ENCODE data around the gene SH3PXD2B. TPM values are rescaled to one million over a fixed set of nuclear protein-coding genes. Genes with fewer than 3 reads are reported as not detected.

The SH3PXD2B gene
- total and polyA plus RNA-seq, 2 donors (not counting 1 experiment from before 2014, with no cell fraction given), result not detected

GRCh38 chr5:172356047-172356446 is 98.3 kb downstream of the SH3PXD2B start:
- Mint-ChIP-seq H3K27me3 (peaks cover 19% of the 10 kb centered on the region), H3K4me1 (no peaks in the 10 kb centered on the region), H3K9me3 (ENCODE audit: insufficient read depth) (no peaks in the 10 kb centered on the region), H3K4me3 (no peak overlapping the region), H3K27ac (no peak overlapping the region)
- Histone ChIP-seq H4K20me1 (ENCODE audit: control insufficient read depth, insufficient read depth, low read length, poor library complexity, severe bottlenecking) (no peaks in the 10 kb centered on the region), H3K4me3 (ENCODE audit: control extremely low read depth in 1 of 5, extremely low read depth in 1 of 5, insufficient read depth in 1 of 5, low read depth in 2 of 5, low read length in 4 of 5) (no peak overlapping the region), H3K27me3 (replicated peaks in 1 of 4; ENCODE audit: control extremely low read depth in 1 of 4, control insufficient read depth in 3 of 4, insufficient read depth in 4 of 4, low read length in 3 of 4) (no peaks in the 10 kb centered on the region), H3K4me2 (replicated peaks; ENCODE audit: low read depth, low read length, poor library complexity, severe bottlenecking) (no peak overlapping the region), H3K9ac (ENCODE audit: low read length) (no peak overlapping the region), H3K27ac (ENCODE audit: low read length in 2 of 2) (no peak overlapping the region), H3K9me3 (ENCODE audit: control extremely low read depth in 1 of 3, control insufficient read depth in 2 of 3, insufficient read depth in 1 of 3, low read length in 2 of 3) (peaks cover 0 to 3% (median 0%) of the 10 kb centered on the region in 3 donors), H3K4me1 (ENCODE audit: control insufficient read depth in 2 of 2, insufficient read depth in 2 of 2, low read length in 2 of 2) (no peaks in the 10 kb centered on the region), H2AFZ (ENCODE audit: insufficient read depth, low read depth, low read length, poor library complexity, severe bottlenecking) (no peak overlapping the region), H3K36me3 (replicated peaks in 1 of 2; ENCODE audit: control extremely low read depth in 1 of 2, control insufficient read depth in 1 of 2, extremely low read depth in 1 of 2, insufficient read depth in 2 of 2, low read length in 1 of 2) (no peaks in the 10 kb centered on the region), H3K79me2 (ENCODE audit: control insufficient read depth, insufficient read depth, low read length) (no peaks in the 10 kb centered on the region)
- no peak for DNase-seq
- ATAC-seq (ENCODE audit: low read depth), result no peak
- WGBS (ENCODE audit: insufficient coverage), result 86% methylated on average over 4 of the region's 4 CpGs
- ChIA-PET POLR2A (no interaction called here), CTCF (no interaction called here)
- TF ChIP-seq, protein P1, sequence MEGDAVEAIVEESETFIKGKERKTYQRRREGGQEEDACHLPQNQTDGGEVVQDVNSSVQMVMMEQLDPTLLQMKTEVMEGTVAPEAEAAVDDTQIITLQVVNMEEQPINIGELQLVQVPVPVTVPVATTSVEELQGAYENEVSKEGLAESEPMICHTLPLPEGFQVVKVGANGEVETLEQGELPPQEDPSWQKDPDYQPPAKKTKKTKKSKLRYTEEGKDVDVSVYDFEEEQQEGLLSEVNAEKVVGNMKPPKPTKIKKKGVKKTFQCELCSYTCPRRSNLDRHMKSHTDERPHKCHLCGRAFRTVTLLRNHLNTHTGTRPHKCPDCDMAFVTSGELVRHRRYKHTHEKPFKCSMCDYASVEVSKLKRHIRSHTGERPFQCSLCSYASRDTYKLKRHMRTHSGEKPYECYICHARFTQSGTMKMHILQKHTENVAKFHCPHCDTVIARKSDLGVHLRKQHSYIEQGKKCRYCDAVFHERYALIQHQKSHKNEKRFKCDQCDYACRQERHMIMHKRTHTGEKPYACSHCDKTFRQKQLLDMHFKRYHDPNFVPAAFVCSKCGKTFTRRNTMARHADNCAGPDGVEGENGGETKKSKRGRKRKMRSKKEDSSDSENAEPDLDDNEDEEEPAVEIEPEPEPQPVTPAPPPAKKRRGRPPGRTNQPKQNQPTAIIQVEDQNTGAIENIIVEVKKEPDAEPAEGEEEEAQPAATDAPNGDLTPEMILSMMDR (IDR thresholded peaks at IDR 0.05), result no peak
- no peak for TF ChIP-seq EZH2 (IDR thresholded peaks at IDR 0.05; ENCODE audit: borderline replicate concordance, insufficient read depth, low read depth, low read length, poor library complexity, severe bottlenecking)
- intact Hi-C loops (cut with micrococcal nuclease), result no loop called here

GRCh38 chr5:172353846-172354245 is 100.5 kb downstream of the SH3PXD2B start:
- DNase-seq, result no peak
- Histone ChIP-seq H3K4me3 (ENCODE audit: control extremely low read depth in 1 of 5, extremely low read depth in 1 of 5, insufficient read depth in 1 of 5, low read depth in 2 of 5, low read length in 4 of 5) (no peak overlapping the region), H3K27me3 (replicated peaks in 1 of 4; ENCODE audit: control extremely low read depth in 1 of 4, control insufficient read depth in 3 of 4, insufficient read depth in 4 of 4, low read length in 3 of 4) (no peaks in the 10 kb centered on the region), H3K9ac (ENCODE audit: low read length) (no peak overlapping the region), H3K36me3 (replicated peaks in 1 of 2; ENCODE audit: control extremely low read depth in 1 of 2, control insufficient read depth in 1 of 2, extremely low read depth in 1 of 2, insufficient read depth in 2 of 2, low read length in 1 of 2) (no peaks in the 10 kb centered on the region), H2AFZ (ENCODE audit: insufficient read depth, low read depth, low read length, poor library complexity, severe bottlenecking) (no peak overlapping the region), H3K9me3 (ENCODE audit: control extremely low read depth in 1 of 3, control insufficient read depth in 2 of 3, insufficient read depth in 1 of 3, low read length in 2 of 3) (peaks cover 0 to 3% (median 0%) of the 10 kb centered on the region in 3 donors), H3K4me1 (ENCODE audit: control insufficient read depth in 2 of 2, insufficient read depth in 2 of 2, low read length in 2 of 2) (no peaks in the 10 kb centered on the region), H3K79me2 (ENCODE audit: control insufficient read depth, insufficient read depth, low read length) (no peaks in the 10 kb centered on the region), H3K27ac (ENCODE audit: low read length in 2 of 2) (no peak overlapping the region), H4K20me1 (ENCODE audit: control insufficient read depth, insufficient read depth, low read length, poor library complexity, severe bottlenecking) (no peaks in the 10 kb centered on the region), H3K4me2 (replicated peaks; ENCODE audit: low read depth, low read length, poor library complexity, severe bottlenecking) (no peak overlapping the region)
- WGBS (ENCODE audit: insufficient coverage), result 91% methylated on average over 9 of the region's 10 CpGs
- POLR2A ChIA-PET, result no interaction called here
- CTCF ChIA-PET, result no interaction called here
- TF ChIP-seq, protein P1 (IDR thresholded peaks at IDR 0.05), result no peak
- TF ChIP-seq EZH2 (IDR thresholded peaks at IDR 0.05; ENCODE audit: borderline replicate concordance, insufficient read depth, low read depth, low read length, poor library complexity, severe bottlenecking), result no peak
- Mint-ChIP-seq H3K27ac (no peak overlapping the region), H3K27me3 (peaks cover 19% of the 10 kb centered on the region), H3K9me3 (ENCODE audit: insufficient read depth) (no peaks in the 10 kb centered on the region), H3K4me1 (no peaks in the 10 kb centered on the region), H3K4me3 (no peak overlapping the region)
- no peak for ATAC-seq (ENCODE audit: low read depth)
- intact Hi-C loops (cut with micrococcal nuclease), result no loop called here

All from B cell (primary cell).